K562 (cell line): ENCODE measurements around the gene KCTD6. TPM values are rescaled to one million over a fixed set of nuclear protein-coding genes. Genes with fewer than 3 reads are reported as not detected.

Experiments
- ATAC-seq: fragments of 200-7000 bp; cut with Tn5 transposase; 3 replicates; pipeline ENCODE4 v1.9.1; 2020; ENCODE audit warnings: moderate library complexity
- BruUV-seq: library from RNA; stranded (reverse); fragments of 400-500 nt; replicated peaks from 2 replicates; lab custom pipeline; 2021; lab: Mats Ljungman, UMichigan
- CTCF ChIA-PET: fragments of 300-600 bp; formaldehyde crosslinking; extraction: SDS; loops from one replicate; lab custom pipeline; 2021; ENCODE audit warnings: low intra/inter-chr PET ratio; lab: Yijun Ruan, JAX
- POLR2A ChIA-PET: fragments of 300-600, 350-650 bp; sonication (Branson Sonifier 250); formaldehyde crosslinking; extraction: SDS; loops from one replicate; lab custom pipeline; 2021; ENCODE audit warnings: antibody characterized with exemption, inconsistent platforms; lab: Yijun Ruan, JAX
- DNase-seq, 4 experiments: peaks; one replicate each; pipeline versions ENCODE4 v3.0.0 to v3.0.0-alpha.2; 2011 to 2018; ENCODE audit warnings: low spot score in 3 of 4, mixed read lengths in 3 of 4; ENCODE audit errors: extremely low read depth in 1 of 4
- FAIRE-seq: peaks from 2 replicates; lab custom pipeline; 2011; peaks lifted over from hg19 to GRCh38; lab: Jason Lieb, UNC
- H2AFZ ChIP-seq: 2 replicates; pipeline ENCODE4 v1.6.0; 2011; ENCODE audit warnings: low read depth, low read length, control low read depth, inconsistent platforms
- H3K27ac ChIP-seq: fragments of 200-600 bp; 3 replicates; pipeline ENCODE4 v1.8.0; 2011; ENCODE audit warnings: low read depth, mild to moderate bottlenecking, control low read depth, inconsistent platforms, low read length, moderate library complexity, mixed read lengths; ENCODE audit errors: extremely low read depth
- H3K27me3 ChIP-seq, 2 experiments: fragments of 300-600 bp in 1 of 2; 2 replicates in 1 of 2; 3 replicates in 1 of 2; pipeline versions ENCODE4 v1.6.0 to v1.8.0; 2011; ENCODE audit warnings: inconsistent platforms in 2 of 2, low read length in 2 of 2, mild to moderate bottlenecking in 1 of 2, mixed read lengths in 1 of 2, moderate library complexity in 1 of 2; ENCODE audit not compliant: control insufficient read depth in 2 of 2, insufficient read depth in 2 of 2
- H3K36me3 ChIP-seq: fragments of 300-600 bp; 3 replicates; pipeline ENCODE4 v1.8.0; 2011; ENCODE audit warnings: mild to moderate bottlenecking, low read length, inconsistent platforms; ENCODE audit not compliant: control insufficient read depth, insufficient read depth
- H3K4me1 ChIP-seq, 2 experiments: fragments of 200-600 bp in 1 of 2; replicated peaks in 1 of 2; 2 replicates in 1 of 2; 3 replicates in 1 of 2; pipeline versions ENCODE4 v1.5.1 to v1.8.0; 2011; ENCODE audit warnings: inconsistent platforms in 2 of 2, low read length in 2 of 2, mild to moderate bottlenecking in 1 of 2, mixed read lengths in 1 of 2, moderate library complexity in 1 of 2; ENCODE audit not compliant: control insufficient read depth in 2 of 2, insufficient read depth in 2 of 2
- H3K4me2 ChIP-seq: 2 replicates; pipeline ENCODE4 v1.6.1; 2011; ENCODE audit warnings: low read length, control low read depth, inconsistent platforms, mixed read lengths; ENCODE audit not compliant: insufficient read depth
- H3K4me3 ChIP-seq: fragments of 200-600 bp; sonication (generic), shearing (Covaris generic); 2 replicates; pipeline ENCODE4 v1.5.1; 2016; ENCODE audit warnings: control low read depth, inconsistent platforms
- H3K79me2 ChIP-seq: fragments of 200-600 bp; 3 replicates; pipeline ENCODE4 v1.8.0; 2011; ENCODE audit warnings: low read length, inconsistent platforms; ENCODE audit not compliant: control insufficient read depth, insufficient read depth
- H3K9ac ChIP-seq, 2 experiments: 2 replicates each; pipeline versions ENCODE4 v1.6.0 to v1.6.1; 2011; ENCODE audit warnings: low read depth in 2 of 2, low read length in 2 of 2, control low read depth in 1 of 2, inconsistent platforms in 1 of 2, mild to moderate bottlenecking in 1 of 2, mixed read lengths in 1 of 2; ENCODE audit not compliant: insufficient read depth in 1 of 2
- H3K9me1 ChIP-seq: one replicate; pipeline ENCODE4 v1.6.0; 2011; ENCODE audit warnings: inconsistent platforms, mild to moderate bottlenecking, low read length, moderate library complexity; ENCODE audit not compliant: control insufficient read depth, insufficient read depth
- H3K9me3 ChIP-seq: replicated peaks from 2 replicates; pipeline ENCODE4 v1.5.1; 2011; ENCODE audit warnings: low read depth, low read length, inconsistent platforms; ENCODE audit not compliant: control insufficient read depth, insufficient read depth
- H4K20me1 ChIP-seq: replicated peaks from 2 replicates; pipeline ENCODE4 v1.6.1; 2011; ENCODE audit warnings: low read length, inconsistent platforms, mixed read lengths; ENCODE audit not compliant: control insufficient read depth, insufficient read depth
- ZNF780A ChIP-seq: fragments of 250-450 bp; sonication (Bioruptor Pico); IDR thresholded peaks from 2 replicates; pipeline ENCODE4 v1.5.0; 2021; ENCODE audit warnings: mild to moderate bottlenecking
- WGBS: fragments of 100-300 bp; shearing (Covaris generic); methylation state at CpG from one replicate; pipeline ENCODE4 v1.1.6; 2016; ENCODE audit warnings: low coverage, mixed read lengths; ENCODE audit not compliant: insufficient coverage; ENCODE audit errors: missing lambda C conversion rate; 5-methylcytosine and 5-hydroxymethylcytosine counted together
- in situ Hi-C: fragments of 300-500 bp; cut with MboI; formaldehyde crosslinking; loops from 4 replicates; pipeline ENCODE4 v1.15.0; 2018; ENCODE audit warnings: inconsistent platforms, mixed read lengths
- intact Hi-C: fragments of 100-400 bp; cut with micrococcal nuclease; formaldehyde crosslinking; loops from 2 replicates; pipeline ENCODE4 v1.14.2; 2022
- polyA plus RNA-seq, 8 experiments: library from polyadenylated mRNA; depleted of rRNA in 4 of 8; stranded (reverse) in 5 of 8; unstranded in 3 of 8; fragments of >200 nt; fragmentation: Nextera tagmentation in 2 of 8; fragmentation: Illumina TruSeq in 1 of 8; extraction: Ambion mirVana in 2 of 8; extraction: Trizol in 1 of 8; gene quantifications; 2 replicates each; pipeline versions ENCODE4 v1.2.1 to v1.2.3, GENCODE V29; 2011 to 2014; ENCODE audit warnings: inconsistent platforms in 1 of 8, missing spikeins in 1 of 8
- total RNA-seq, 7 experiments: library from RNA; depleted of rRNA in 6 of 7; stranded (reverse); fragments of >200 nt in 6 of 7; fragmentation: Illumina TruSeq in 2 of 7; extraction: Trizol in 2 of 7; gene quantifications; 2 replicates each; pipeline versions ENCODE4 v1.2.1 to v1.2.3, GENCODE V29; 2011 to 2021; ENCODE audit warnings: low replicate concordance in 1 of 7
- TF ChIP-seq, protein P1 (sequence below): fragments of 250-450 bp; sonication (Bioruptor Pico); IDR thresholded peaks from 2 replicates; pipeline ENCODE4 v1.4.0; 2020; ENCODE audit warnings: mild to moderate bottlenecking
- TF ChIP-seq, protein P2 (sequence below): sonication (generic); IDR thresholded peaks from 2 replicates; pipeline ENCODE4 v1.6.1; 2016
- TF ChIP-seq, protein P3 (sequence below): fragments of 250-450 bp; sonication (Bioruptor Pico); IDR thresholded peaks from 2 replicates; pipeline ENCODE4 v1.6.1; 2021; ENCODE audit warnings: mild to moderate bottlenecking
- TF ChIP-seq, protein P4 (sequence below): sonication (generic); formaldehyde crosslinking; IDR thresholded peaks from 2 replicates; pipeline ENCODE4 v1.8.0; 2022; ENCODE audit warnings: mild to moderate bottlenecking, missing genetic modification reagents, borderline replicate concordance

KCTD6 gene
- total and polyA plus RNA-seq, 9 of the 15 experiments (the other 6 are each of a cell fraction or from before 2014, with no cell fraction given): 2.1 to 5.9 (median 4.5) TPM

DNA sequence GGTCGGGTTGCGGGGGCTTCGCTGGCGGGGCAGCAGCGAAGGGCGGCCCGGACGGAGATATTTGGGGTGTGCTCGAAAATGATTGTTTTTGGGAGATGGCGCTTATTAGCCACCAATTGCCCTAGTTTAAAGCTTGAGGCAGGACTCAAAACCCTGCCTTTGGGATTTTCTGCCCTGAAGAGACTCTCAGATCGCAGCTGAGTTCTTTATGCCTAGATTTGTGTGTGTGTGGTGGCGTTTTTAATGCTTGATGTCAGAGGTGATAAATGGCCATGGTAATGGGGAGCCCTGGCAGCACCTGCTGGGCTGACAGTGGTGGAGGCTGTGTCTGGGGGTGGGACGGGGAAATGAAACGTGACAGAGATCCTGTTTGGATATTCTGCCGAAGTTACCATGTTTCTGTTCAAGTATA lies 604 bp downstream of the KCTD6 start (continued):
- TF ChIP-seq, protein P1, sequence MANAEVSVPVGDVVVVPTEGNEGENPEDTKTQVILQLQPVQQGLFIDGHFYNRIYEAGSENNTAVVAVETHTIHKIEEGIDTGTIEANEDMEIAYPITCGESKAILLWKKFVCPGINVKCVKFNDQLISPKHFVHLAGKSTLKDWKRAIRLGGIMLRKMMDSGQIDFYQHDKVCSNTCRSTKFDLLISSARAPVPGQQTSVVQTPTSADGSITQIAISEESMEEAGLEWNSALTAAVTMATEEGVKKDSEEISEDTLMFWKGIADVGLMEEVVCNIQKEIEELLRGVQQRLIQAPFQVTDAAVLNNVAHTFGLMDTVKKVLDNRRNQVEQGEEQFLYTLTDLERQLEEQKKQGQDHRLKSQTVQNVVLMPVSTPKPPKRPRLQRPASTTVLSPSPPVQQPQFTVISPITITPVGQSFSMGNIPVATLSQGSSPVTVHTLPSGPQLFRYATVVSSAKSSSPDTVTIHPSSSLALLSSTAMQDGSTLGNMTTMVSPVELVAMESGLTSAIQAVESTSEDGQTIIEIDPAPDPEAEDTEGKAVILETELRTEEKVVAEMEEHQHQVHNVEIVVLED (CRISPR knock-in tag): no peak

DNA sequence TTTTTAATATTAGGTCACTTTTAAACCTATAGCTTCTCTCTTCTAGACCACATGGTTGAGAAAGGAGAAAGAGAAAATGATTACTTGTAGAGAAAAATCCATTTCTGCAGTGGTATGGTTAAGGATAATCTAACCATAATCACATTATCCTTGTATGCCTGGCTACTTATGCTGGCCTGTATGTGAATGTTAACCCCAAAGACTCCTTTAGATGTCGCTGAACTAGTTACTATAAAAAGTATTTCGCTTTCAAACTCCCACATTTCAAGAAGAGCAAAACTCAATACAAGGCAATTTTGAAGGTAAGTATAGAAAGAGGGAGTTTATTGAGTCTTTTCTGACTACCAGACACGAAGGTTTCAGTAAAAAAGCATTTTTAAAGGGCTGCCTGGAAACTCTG lies 2.2 kb downstream of the KCTD6 start:
- BruUV-seq: no TSS peak
- Histone ChIP-seq H3K36me3 (no peaks in the 10 kb centered on the region), H3K9me3 (no peaks in the 10 kb centered on the region), H3K79me2 (peaks cover 17% of the 10 kb centered on the region; the same call in 2 of the 3 replicates), H4K20me1 (no peaks in the 10 kb centered on the region), H3K27ac (no peak overlapping the region), H3K9me1 (no peaks in the 10 kb centered on the region), H3K9ac (no peak overlapping the region), H2AFZ (no peak overlapping the region), H3K4me3 (no peak overlapping the region), H3K27me3 (no peaks in the 10 kb centered on the region), H3K4me1 (peaks cover 13 to 17% of the 10 kb centered on the region in 2 experiments; a peak in 4 of 5 replicates), H3K4me2 (no peak overlapping the region)
- FAIRE-seq (no peak), ATAC-seq (no peak), DNase-seq (no peak)
- TF ChIP-seq, protein P2, sequence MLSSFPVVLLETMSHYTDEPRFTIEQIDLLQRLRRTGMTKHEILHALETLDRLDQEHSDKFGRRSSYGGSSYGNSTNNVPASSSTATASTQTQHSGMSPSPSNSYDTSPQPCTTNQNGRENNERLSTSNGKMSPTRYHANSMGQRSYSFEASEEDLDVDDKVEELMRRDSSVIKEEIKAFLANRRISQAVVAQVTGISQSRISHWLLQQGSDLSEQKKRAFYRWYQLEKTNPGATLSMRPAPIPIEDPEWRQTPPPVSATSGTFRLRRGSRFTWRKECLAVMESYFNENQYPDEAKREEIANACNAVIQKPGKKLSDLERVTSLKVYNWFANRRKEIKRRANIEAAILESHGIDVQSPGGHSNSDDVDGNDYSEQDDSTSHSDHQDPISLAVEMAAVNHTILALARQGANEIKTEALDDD: peak; percentile 18; the same call in 1 of the 2 replicates
- TF ChIP-seq, protein P3, sequence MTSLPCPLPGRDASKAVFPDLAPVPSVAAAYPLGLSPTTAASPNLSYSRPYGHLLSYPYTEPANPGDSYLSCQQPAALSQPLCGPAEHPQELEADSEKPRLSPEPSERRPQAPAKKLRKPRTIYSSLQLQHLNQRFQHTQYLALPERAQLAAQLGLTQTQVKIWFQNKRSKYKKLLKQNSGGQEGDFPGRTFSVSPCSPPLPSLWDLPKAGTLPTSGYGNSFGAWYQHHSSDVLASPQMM (CRISPR knock-in tag): no peak
- TF ChIP-seq, protein P4, sequence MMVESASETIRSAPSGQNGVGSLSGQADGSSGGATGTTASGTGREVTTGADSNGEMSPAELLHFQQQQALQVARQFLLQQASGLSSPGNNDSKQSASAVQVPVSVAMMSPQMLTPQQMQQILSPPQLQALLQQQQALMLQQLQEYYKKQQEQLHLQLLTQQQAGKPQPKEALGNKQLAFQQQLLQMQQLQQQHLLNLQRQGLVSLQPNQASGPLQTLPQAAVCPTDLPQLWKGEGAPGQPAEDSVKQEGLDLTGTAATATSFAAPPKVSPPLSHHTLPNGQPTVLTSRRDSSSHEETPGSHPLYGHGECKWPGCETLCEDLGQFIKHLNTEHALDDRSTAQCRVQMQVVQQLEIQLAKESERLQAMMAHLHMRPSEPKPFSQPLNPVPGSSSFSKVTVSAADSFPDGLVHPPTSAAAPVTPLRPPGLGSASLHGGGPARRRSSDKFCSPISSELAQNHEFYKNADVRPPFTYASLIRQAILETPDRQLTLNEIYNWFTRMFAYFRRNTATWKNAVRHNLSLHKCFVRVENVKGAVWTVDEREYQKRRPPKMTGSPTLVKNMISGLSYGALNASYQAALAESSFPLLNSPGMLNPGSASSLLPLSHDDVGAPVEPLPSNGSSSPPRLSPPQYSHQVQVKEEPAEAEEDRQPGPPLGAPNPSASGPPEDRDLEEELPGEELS (CRISPR knock-in tag): no peak
- no peak for TF ChIP-seq ZNF780A (CRISPR knock-in tag)
- WGBS: 29% methylated on average over 3 of the region's 3 CpGs
- ChIA-PET CTCF (no interaction called here), POLR2A (interaction anchor here (0.6 kb wide), 1 partner anchor 33 kb away, joined by 3 read pairs; no protein-coding TSS in a partner anchor)
- in situ Hi-C loops (no loop called here), intact Hi-C loops (no loop called here)
